ENCODE measurements around the gene MFAP4.
"Not testable (repeated sequence)": the region's sequence is repeated elsewhere in the genome, so short reads cannot be mapped to it uniquely, and the experiment has no call there.

Gene MFAP4

GRCh38 chr17:19370493-19370960 lies 16.5 kb downstream of the MFAP4 start:
- no peak for DNase-seq (ENCODE audit: low read depth in 3 of 3)

- no peak for DNase-seq (ENCODE audit: low read depth in 3 of 3)
Observed at GRCh38 chr17:19369846-19370492, 17.0 kb downstream of the MFAP4 start.

DNA sequence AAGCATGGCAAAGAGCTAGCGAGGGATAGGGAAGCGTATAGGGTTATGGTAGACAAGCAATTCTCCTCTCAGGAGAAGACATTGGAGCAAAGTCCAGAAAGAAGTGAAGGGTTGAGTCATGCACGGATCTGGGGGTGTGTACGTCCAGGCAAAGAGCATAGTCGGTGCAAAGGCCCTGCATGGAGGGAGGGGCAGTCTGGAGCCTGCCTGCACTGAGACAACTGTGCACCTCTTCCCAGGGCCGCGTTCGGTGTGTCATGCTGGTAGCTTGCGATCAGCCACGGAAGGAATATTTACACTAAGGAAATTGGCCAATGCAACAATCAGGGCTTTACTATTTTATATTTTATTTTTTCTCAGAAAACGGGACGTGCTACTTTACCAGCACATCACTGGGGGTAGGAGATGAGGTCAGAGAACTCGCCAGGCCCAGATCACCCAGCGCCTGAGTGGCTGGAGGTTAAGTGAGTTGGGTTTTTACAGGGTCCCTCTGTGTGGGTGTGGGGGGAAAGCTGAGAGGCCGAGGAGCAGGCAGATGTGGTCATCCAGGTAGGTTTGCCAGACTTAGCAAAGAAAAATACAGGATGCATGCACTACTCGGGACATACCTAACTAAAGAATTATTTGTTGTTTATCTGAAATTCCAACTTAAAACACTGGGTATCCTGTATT lies 17.7 kb downstream of the MFAP4 start:
- DNase-seq (ENCODE audit: low read depth in 3 of 3), result no peak

- DNase-seq (ENCODE audit: low read depth in 3 of 3), result no peak
Observed at GRCh38 chr17:19368229-19368628, 18.8 kb downstream of the MFAP4 start.

GRCh38 chr17:19366637-19366972 lies 20.4 kb downstream of the MFAP4 start:
- DNase-seq (ENCODE audit: low read depth in 3 of 3), result no peak

DNA sequence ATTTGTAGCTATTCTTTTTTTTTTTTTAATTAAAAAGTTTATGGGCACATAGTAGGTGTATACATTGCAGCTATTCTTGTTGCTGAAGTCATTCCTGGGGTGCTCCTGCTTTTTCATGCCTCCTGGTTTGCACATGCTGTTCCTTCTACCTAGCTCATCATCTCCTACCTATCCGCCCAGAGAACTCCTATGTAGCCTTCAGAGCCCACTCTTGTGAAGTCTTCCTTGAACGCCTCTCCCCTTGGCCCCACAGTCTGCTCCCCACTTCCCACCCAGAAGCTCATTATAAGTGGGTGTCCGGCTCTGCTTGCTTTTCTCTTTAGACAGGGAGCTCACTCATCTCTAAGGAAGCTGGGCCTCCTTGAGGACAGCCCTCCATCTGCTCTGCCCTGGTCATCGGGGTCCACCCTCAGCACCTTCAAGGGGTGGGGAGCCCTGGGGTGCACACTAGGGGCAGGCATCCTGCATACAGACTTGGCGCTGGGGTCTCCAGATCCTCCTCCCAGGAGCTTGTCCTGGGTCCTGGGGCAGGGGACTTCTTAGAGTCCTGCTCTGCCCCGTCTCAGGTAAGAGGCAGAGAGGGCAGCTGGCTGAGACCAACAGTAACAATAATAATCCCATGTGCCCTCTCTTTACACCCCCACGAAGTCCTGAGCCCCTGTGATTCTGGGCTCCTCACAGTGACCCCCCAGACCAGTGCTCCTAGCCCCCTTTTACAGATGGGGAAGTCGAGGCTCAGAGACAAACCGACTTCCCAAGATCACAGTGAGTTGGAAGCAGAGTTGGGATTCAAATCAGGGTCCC lies 21.0 kb downstream of the MFAP4 start:
- DNase-seq (ENCODE audit: low read depth in 3 of 3), result no peak

DNA sequence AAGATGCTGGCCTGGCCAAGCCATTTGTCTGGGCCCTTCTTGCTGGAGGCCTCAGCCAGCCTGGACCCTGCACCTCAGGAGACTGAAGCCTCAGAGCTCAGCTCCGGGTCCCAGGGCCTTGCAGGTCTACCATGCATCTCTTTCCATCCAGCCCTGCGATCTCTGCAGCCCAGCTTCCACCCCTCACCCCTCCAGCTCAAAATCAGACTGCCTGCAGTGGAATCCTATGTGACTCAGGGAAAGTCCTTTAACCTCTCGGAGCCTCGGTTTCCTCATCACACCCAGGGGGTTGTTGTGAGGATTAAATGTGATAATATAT lies 21.5 kb downstream of the MFAP4 start:
- no peak for DNase-seq (ENCODE audit: low read depth in 3 of 3)

DNA sequence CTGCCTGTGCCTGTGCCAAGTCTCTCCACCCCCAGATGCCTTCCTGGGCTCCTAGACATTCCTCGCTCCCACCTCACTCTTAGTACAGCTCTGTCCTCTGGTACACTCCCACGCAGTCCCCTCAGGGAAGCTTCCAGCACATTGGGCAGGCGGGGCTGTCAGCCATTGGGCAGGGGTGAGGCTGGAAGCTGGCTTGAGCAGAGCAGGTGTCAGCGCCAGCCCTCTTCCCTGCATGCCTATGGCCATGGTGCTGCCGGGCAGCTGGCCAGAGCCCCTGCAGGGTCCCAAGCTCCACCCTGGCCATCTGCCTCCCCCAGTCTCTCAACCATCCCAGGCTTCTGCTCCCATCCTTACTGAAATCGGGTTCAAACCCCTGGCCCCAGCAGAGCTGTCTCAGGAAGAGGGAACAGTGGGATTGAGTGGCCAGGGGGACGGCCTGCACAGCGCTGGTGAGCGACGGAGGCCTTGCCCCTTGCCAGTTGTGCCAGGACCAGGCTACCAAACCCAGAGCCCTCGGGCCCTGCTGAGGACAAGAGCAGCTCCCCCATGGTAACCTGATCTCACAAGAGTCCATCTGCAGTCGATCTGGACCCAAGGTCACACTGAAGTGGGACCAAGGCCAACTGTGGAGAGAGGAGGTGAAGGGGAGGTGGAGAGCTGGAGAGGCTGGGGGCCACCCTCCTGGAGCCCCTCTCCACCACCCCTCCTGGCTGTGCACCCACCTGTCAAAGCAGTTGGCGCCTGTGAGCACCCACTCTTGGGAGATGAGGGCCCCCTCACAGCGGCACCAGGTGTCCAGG lies 22.1 kb downstream of the MFAP4 start:
- no peak for DNase-seq (ENCODE audit: low read depth in 3 of 3)

GRCh38 chr17:19363460-19364035 lies 23.4 kb downstream of the MFAP4 start:
- DNase-seq (ENCODE audit: low read depth in 3 of 3), result no peak

DNA sequence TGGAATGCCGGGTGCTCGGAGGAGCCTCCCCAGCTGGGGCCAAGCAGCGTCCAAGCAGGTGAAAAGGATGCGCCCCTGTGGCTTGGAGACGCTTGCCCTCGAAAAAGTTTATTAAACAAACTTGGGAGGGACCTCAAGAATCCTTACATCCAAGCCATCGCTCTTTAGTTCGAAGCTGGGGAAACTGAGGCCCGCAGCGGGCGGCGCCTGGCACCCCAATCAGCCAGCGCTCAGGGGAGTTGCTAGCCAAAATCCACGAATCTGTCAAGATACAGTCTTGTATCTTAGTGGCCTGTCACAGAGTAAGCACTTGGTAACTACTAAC lies 23.9 kb downstream of the MFAP4 start:
- no peak for DNase-seq (ENCODE audit: low read depth in 3 of 3)

DNA sequence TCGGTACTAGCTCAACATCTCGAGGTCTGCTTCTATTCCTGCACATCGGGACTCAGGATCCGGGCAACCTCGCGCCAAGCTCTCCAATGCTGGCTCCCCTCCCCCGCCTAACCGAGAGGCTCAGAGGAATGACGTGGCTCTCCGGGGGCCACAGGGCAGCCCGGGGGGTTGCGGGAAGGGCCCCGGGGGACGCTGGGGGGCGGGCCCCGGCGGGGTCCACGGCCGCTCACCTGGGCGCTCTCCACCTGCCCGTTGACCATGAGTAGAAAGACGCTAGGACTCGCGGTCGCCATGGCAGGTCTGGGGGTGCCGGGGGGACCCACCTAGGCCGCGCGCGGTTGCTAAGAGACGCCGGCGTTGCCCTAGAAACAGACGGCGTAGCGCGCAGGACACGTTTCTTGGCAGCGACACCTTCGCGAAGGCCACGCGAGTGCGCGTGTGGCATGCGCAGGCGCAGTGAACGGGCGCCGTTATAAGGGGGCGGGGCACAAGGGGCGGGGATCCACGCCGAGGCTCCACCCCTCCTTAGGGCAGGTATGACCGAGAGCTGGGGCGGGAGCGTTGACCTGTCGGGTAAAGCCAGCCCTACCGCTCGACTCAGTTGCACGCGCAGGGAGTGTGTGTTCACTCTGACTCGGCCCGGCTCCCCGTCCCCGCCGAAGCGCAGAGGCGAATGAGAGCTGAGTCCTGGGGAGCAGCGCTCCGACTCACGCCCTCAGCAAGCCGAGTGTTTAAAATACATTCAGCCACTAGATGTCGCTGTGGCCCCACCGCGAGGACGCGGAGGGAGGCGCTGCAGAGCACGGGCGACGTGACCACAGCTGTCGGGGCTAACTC lies 24.5 kb downstream of the MFAP4 start, which contains the start of gene B9D1:
Gene B9D1, minus strand, starts transcription at position 447 of the 837 bp plus-strand sequence. Its CDS starts 154 bp downstream, at position 293.
- DNase-seq (ENCODE audit: low read depth in 3 of 3), result peak; percentile 79 to 86 (median 83)

- DNase-seq (ENCODE audit: low read depth in 3 of 3), result no peak
Observed at GRCh38 chr17:19361944-19362276, 25.1 kb downstream of the MFAP4 start.

DNA sequence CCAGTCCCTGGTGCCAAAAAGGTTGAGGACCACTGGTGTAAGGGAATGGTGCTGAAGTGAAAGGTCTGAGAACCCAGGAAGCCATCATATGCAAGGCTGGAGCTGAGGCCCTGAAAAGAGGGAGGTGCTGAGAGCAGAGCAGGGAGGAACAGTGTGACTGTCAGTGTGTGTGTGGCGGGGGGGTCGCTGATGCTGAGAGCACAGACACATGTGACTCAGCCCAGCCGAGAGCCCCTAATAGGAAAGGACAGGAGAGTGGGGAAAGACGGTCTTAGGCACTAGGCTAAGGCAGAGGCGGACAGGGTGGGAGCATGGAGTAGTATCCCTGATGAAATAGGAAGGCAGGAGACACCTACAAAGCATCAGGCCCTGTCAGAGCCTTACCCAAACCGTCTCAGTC lies 25.7 kb downstream of the MFAP4 start:
- no peak for DNase-seq (ENCODE audit: low read depth in 3 of 3)

- DNase-seq (ENCODE audit: low read depth in 3 of 3), result no peak
Observed at GRCh38 chr17:19360772-19361171, 26.2 kb downstream of the MFAP4 start.

DNA sequence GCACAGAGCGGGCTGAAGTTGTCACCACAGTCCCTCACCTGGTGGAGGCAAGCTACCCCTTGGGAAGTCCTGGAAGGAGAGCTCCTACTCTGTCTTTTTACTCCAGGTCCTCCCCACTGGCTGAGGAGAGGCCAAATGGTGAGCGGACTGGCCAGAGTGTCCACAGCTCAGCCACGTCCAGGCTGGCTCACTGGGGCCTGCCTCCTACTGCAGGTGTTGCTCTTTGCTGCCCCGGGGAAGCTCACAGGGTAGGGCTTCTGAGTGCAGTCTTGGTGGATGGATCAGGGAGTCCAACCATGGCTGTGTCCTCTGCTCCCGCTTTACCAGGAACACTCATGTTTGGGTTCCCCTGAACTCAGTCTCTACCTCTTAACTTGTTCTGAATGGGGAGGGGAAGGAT lies 27.1 kb downstream of the MFAP4 start:
- no peak for DNase-seq (ENCODE audit: low read depth in 3 of 3)

DNA sequence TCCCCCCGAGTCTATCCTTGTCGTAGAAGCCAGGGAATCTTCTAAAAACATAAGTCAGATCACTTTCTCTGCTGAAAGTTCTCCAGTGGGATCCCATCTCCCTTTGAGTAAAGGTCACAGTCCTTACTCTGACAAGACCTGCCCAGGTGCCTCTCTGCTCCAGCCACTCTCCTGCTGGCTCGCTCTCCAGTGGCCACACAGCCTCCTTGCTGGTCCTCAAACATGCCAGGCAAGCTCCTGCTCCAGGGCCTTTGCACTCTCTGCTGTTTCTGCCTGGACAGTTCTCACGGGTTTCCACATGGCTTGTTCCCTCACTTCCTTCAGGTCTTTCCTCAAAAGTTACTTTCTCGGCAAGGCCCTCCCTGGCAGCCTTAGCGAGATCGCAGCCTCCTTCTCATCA lies 27.8 kb downstream of the MFAP4 start:
- DNase-seq (ENCODE audit: low read depth in 3 of 3), result no peak

DNA sequence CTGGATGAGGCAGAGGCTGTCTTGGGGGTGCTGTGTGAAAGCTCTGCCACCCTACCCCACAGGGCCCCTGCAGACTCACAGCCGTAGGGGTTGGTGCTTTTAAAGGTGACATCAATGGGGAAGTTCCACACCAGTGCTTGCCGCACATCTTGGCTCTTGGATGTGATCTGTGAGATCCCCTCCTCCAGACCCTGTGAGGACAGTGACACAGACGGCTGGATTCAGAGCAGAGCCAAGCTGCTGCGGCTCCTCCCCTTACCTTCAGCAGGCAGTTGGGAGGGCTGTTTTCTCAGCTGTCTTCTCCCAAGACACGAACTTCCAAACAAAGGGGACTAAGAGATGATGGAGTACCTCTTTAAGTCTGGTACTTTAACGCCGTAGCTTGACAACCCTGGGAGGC lies 29.2 kb downstream of the MFAP4 start:
- DNase-seq (ENCODE audit: low read depth in 3 of 3), result no peak

DNA sequence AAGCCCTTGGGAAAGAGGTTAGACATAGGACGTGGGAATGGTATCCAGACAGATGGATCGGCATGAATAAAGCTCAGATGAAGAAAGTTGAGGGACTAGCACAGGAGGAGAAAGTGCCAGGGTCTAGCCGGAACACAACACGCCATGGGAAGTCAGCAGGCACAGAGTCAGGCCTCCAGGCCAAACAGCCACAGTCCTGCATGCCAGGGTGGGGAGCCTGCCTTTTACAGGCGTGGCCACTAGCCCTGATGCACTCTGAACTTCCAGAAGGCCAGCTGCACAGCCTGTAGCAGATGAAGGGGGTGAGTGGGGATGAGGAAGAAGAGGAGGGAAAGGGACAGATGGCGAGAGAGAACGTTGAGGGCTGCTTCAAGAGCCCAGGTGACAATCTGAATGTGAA lies 29.6 kb downstream of the MFAP4 start:
- no peak for DNase-seq (ENCODE audit: low read depth in 3 of 3)

DNA sequence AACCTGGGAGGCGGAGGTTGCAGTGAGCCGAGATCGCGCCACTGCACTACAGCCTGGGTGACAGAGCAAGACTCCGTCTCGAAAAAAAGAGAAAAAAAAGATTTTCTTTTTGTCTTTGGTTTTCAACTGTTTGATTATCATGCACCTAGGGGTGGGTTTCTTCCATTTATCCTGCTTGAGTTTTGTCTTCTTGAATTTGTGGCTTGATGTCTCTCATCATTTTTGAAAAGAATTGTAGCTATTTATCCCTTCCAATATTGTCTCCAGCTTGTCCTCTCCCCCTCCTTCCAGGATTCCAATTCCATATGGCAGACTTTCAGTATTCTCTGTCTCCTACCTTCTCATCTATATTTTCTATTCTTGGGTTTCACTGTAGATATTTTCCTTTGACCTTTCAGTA lies 32.2 kb downstream of the MFAP4 start:
- DNase-seq (ENCODE audit: low read depth in 3 of 3), result no peak

- not testable (repeated sequence) for DNase-seq (ENCODE audit: low read depth in 3 of 3)
Observed at GRCh38 chr17:19353401-19353800, 33.6 kb downstream of the MFAP4 start.

GRCh38 chr17:19348806-19349205 lies 38.2 kb downstream of the MFAP4 start:
- DNase-seq (ENCODE audit: low read depth in 3 of 3), result no peak
